Umbilical cord (tissue), 2 donors: ENCODE measurements around the gene PRDM15. TPM values are rescaled to one million over a fixed set of nuclear protein-coding genes. Genes with fewer than 3 reads are reported as not detected.

Source experiments
- DNase-seq: peaks from one replicate; pipeline ENCODE4 v3.0.0-alpha.2; 2015; ENCODE audit warnings: low spot score
- total RNA-seq: library from RNA; depleted of rRNA; stranded (reverse); fragments of >200 nt; gene quantifications from one replicate; pipeline ENCODE4 v1.2.3, GENCODE V29; 2014; ENCODE audit warnings: low replicate concordance; ENCODE audit not compliant: insufficient read depth

Gene PRDM15
- total RNA-seq, 1 donor from 2014 or later, result 4.3 TPM

- DNase-seq, result no peak
Measured at GRCh38 chr21:41843584-41843983, 35.6 kb downstream of the PRDM15 start.

- DNase-seq, result no peak
Measured at GRCh38 chr21:41840880-41841279, 38.3 kb downstream of the PRDM15 start.

- DNase-seq, result no peak
Measured at GRCh38 chr21:41839387-41840000, 39.6 kb downstream of the PRDM15 start.

- no peak for DNase-seq
Measured at GRCh38 chr21:41837756-41838297, 41.3 kb downstream of the PRDM15 start.

- DNase-seq, result no peak
Measured at GRCh38 chr21:41836166-41837015, 42.8 kb downstream of the PRDM15 start.

- DNase-seq, result no peak
Measured at GRCh38 chr21:41835711-41836154, 43.4 kb downstream of the PRDM15 start.

DNA sequence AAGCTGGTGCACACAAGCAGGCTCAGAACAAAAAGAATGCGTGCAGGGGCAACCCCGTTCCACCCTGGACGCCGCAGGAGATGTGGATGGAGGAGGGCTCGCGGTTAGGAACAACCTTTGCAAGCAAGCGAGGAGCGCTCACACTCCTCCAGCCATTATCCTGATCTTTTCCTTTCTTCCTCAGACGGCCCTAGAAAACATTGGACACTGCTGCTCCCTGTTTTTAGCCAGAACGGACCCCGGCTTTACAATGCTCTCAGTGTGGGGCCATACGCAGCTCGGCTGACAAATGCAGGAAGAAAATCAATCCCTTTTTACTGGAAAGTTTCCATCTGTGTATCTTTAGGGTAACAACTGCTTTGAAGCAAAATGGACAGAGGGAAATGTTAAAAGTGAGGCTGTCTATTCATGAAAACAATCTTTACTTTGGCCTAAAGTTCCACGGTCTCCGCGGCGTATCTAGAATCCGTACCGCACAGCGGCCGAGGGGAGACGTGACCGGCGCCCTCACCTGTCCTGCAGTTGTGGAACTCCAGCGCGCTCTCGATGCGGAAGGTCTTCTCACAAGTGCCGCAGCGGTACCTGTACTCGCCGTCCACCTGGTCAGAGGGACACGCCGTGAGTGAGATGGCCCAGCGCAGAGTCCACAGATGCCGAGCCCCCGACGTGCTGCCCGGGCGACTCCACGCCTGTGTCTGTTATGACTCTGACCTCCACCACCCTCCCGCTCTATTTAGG is 44.0 kb downstream of the PRDM15 start:
- no peak for DNase-seq

- no peak for DNase-seq
Measured at GRCh38 chr21:41834252-41834925, 44.8 kb downstream of the PRDM15 start.

DNA sequence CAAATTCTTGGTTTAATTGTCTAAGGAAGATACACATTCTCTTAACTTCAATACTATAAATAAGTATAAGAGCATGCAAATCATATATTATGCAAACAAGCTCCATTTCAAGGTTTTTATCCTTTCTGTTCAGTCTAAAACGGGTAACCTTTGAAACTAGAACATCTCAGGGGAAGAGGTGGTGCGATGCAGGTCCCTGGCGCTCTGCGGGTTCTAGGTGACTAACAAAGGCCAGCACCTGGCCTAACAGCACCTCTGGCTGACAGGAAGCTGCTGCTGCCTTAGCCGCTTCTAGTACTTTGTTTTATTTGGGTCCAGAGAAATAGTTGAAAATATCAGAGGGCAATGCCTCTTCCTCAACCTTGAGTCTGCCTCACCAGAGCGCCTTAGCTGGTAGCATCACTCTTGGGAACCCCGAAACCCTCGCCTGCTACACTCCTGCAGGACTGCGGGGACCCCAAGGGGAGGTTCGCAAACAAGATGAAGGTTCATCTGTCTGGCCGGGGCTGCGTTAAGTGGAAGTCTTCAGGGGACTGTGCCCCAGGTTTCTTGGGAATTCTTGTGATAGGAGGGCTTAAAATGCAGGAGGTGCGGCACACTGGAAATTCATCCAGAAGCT is 45.5 kb downstream of the PRDM15 start:
- DNase-seq, result no peak

DNA sequence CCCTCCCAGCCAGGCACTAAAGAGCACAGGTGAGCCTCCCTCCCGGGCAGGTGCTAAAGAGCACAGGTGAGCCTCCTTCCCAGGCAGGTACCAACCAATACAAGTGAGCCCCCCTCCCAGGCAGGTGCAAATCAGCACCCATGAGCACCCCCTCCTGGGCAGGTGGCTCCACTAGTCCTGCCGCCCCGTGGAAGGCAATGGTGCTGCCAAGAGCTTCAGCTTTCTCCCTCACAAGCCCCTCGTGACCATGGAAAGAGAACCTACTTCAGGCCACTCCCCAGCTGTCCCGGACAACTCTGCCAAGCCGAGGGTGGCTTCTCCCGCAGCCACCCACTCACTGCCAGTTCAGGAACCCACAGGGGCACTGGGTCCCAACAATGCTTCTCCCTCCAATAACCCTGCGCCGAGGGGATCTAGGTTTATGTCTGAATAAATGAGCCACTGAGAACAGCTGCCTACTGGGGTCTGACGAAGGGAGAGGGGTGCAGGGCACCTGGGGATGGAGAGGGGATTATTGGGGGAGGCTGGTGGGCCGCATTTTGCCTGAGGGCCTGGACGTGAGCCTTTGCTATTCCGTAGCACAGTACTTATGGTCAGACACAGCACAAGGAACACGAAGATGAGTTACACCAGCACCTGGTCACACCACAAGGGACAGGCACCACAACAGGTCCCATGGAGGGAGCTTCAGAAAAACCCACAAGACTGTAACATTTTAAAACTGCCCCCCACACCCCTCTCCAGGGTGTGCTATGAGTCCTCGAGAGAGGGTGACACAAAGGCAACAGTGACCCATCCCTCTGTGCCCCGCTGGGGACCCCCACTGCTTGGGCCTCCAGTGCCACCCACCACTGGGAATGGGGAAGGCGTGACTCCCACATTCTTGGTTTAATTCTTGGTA is 46.3 kb downstream of the PRDM15 start:
- DNase-seq, result no peak

- no peak for DNase-seq
Measured at GRCh38 chr21:41831866-41832595, 47.1 kb downstream of the PRDM15 start.

GRCh38 chr21:41831453-41831831 is 47.7 kb downstream of the PRDM15 start:
- DNase-seq, result no peak

GRCh38 chr21:41830764-41831452 is 48.2 kb downstream of the PRDM15 start:
- no peak for DNase-seq

- DNase-seq, result no peak
Measured at GRCh38 chr21:41830145-41830707, 48.9 kb downstream of the PRDM15 start.

DNA sequence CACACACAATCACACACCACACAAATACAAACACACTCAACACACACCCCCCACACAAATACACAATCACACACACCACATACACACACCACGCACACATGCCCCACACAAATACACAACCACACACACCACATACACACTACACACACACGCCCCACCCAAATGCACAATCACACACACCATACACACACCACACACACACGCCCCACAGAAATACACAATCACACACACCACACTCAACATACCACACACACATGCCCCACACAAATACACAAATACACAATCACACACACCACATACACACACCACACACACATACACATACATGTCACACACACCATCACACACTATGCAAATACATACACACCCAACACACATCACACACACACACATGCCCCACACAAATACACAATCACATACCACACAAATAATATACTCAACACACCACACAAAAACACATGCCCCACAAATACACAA is 50.2 kb downstream of the PRDM15 start:
- DNase-seq, result no peak

DNA sequence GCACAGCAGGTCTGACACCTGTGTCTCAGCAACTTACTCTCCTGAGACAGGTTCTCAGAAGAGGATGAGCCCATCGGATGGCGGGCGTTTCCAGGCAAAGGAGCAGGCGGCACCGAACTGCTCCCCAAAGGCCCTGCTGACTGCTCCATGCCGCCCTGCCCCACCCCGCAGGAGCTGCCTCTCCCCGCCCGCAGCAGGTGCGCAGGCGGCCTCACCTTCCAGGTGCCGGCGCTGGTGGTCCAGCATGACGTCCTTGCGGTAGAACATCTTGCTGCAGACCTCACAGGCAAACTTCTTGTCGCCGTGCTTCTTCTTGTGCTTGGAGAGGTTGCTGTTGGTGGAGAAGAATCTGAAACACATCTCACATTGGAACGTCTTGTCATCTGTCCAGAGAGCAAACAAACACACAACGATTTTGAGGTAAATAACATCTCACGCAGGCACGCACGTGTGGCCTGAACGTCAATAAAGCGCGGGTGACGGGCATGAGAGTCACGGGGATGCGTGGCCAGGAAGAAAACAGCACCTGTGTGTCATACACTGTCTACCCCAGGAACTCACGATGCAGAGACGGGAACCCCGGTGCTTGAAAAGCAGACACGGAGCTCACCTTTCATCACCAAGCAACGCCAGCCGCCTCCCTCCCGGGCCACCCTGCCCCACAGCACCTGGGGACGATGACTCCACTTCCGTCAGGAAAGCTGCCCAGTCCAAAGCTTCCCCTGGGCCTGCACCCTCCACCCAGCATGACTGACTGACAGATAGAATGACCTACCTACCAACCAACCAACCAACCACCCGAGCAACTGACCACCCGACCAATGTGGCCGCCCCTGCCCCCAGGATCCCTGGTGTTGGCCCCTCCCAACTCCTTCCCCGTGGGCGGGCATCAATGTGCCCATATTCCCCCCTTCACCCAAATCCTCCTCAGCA is 50.9 kb downstream of the PRDM15 start:
- DNase-seq, result no peak

GRCh38 chr21:41825881-41826280 is 53.3 kb downstream of the PRDM15 start:
- no peak for DNase-seq
